Cerebellar cortex (tissue), 1 donor: Measurements from ENCODE around the gene APLF.
A peak's percentile ranks its signal among the peaks of the same experiment; 100 is the strongest.
"Not testable (repeated sequence)": the region's sequence is repeated elsewhere in the genome, so short reads cannot be mapped to it uniquely, and the experiment has no call there.

Experiments used
- DNase-seq: peaks from one replicate; pipeline ENCODE4 v3.0.0-alpha.2; 2015; ENCODE audit warnings: low spot score

APLF gene

DNA sequence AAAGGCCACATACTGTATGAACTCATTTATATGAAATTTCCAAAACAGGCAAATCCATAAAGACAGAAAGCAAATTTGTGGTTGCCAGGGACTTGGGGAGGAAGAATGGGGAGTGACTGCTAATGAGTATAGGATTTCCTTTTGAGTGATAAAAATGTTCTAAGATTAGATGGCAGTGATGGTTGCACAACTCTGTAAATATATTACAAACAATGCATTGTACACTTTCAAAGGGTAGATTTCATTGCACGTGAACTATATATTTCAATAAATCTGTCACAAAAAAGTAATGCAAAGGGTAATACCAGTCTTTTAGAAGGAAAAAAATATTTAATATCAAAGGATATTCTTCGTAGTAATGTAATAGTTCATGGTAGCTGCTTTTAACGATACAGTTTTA lies 112.3 kb downstream of the APLF start:
- DNase-seq: no peak

DNA sequence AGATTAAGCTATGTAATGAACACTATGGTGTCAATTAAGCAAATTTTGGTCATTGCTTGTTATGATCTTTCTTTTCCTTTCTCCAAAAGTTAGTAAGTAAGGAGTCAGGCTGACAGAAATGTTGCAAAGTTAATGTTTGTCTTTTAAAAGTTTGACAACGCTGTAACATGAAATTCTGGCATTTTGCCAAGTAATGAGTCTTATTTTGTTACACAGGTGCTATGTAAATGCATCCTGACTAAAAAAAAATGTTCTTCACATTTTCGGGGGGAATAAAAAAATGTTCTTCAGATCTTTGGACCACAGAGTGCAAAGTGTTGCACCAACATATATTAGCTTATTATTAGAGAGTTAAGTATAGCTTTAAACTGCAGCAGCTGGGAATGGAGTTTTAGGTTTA lies 121.2 kb downstream of the APLF start:
- no peak for DNase-seq

DNA sequence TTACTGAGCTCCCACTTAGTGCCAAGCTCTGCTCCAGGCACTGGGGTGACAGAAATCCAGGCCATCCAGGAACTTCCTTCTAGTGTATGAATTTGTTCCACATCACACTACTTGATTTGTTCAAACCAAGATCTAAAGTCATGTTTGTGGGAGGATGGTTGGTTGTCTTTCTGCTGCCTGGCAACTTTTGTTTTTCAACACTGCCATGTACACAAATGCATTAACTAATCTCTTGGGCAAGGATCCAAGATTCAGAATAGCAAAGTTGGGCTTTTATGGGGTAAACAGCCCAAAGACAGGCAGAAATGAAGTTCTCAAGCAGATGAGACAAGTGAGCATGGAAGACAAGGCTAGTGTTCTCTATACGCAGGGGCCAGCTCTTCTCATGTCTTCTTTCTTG lies 122.6 kb downstream of the APLF start:
- DNase-seq: no peak

DNA sequence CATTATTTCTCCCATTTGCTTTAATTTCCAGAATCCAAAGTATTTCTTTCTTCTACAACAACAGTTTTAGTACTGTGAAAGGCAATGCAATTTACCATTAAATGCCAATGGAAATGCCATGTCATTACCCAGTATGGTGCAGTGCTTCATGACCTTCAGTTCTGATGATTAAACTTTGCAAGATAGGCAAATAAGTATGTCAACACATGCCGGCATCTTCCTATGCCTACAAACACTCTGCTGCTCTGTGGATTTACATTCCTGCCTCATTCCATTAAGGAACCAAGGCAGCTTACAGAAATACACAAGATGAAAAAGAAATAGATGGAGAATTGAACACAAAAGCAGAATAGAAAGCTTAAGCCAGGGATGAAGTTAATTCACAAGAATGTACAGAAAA lies 123.3 kb downstream of the APLF start:
- DNase-seq: no peak

DNA sequence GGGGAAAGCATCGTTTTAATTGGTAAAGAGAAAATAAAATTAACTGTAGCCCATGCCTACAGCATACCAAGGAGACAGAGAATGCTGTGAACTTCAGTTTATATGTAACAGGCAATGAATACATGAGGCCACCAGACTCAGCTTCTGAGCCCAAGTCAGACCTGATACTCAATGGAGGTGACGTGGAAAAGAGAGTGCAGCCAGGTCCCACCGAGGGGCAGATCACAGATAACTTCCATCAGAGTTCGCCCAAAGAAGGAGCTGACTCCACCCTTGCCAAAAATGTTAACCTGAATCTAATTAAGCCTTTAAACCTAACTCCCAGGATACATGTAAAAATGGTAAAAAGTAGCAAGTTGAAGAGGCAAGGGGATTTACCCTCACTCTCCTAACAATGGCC lies 123.8 kb downstream of the APLF start:
- no peak for DNase-seq

DNA sequence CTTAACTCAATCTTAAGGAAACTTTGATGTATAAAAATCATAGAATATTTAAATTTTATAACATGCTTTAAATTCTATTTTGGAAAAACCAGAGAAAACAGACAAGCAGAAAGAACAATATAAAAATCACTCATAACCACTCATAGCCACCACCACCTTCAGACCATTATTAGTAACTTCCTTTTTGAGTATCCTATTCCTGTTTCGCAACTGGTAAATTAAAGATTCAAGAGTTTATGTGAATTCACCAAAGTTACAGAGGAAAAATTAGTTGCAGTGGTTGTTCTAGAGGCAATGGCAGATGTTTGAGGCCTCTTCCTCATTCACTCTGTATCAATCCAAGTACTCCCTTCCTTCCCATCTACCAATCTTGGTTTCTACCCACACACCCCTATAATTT lies 126.7 kb downstream of the APLF start:
- no peak for DNase-seq

DNA sequence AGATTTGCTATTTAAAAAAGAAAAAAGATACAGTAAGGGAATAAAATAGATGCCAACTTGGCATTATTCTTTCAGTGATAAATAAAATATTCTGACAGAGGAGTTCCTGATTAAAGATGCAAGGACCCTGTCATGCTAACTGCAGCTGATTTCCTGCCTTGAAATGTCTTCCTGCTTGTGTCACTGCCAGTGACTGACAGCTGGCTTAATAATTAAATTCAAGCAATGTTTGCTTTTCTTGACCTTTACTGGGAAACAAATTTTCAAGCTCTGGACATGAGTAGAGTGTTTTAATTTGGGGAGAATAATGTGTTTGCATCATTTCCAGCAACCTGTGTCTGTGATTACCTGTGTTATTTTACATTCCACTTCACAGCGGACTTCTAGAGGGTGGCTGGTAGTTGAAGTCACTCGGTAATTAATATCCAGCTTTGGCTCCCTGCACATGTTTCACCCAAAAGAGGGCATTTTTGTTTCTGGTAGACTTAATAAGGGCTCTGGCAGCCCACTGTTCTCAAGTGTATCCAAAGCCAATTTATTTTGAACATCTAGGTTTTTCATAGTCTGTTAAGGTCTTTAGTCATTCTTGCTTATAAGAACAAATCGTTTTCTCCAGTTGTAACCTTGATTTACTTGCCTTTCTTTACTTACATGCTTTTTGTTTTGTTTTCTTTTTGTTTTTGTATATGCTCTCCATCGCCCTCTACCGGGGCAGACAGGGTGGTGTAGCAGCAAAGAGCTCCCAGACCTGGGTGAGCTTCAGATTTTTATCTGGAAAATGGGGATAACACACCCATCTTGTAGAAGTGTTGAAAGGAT lies 127.5 kb downstream of the APLF start:
- DNase-seq: peak; percentile 8

DNA sequence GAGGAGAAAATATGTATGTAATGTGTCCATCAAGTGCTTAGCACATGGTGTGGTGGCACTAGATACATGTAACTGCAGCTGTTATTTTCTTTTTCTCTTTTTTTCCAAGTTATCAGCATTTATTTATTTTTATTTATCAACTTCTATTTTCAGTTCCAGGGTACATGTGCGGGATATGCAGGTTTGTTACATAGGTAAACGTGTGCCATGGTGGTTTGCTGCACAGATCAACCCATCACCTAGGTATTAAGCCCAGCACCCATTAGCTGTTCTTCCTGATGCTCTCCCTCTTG lies 128.1 kb downstream of the APLF start:
- not testable (repeated sequence) for DNase-seq

DNA sequence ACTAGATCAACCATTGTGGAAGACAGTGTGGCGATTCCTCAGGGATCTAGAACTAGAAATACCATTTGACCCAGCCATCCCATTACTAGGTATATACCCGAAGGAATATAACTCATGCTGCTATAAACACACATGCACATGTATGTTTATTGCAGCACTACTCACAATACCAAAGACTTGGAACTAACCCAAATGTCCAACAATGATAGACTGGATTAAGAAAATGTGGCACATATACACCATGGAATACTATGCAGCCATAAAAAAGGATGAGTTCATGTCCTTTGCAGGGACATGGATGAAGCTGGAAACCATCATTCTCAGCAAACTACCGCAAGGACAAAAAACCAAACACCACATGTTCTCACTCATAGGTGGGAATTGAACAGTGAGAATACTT lies 133.1 kb downstream of the APLF start:
- DNase-seq: not testable (repeated sequence)

DNA sequence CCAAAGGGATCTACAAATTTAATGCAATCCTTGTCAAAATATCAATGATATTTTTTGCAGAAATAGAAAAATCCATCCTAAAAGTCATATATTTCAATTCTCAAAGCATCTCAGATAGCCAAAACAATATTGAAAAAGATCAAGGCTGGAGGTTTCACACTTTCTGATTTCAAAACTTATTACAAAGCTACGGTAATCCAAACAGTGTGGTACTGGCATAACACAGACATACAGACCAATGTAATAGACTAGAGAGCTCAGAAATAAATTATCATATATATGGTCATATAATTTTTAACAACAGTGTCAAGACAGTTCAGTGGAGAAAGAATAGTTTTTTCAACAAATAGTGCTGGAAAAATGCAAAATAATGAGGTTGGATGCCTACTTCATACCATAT lies 135.7 kb downstream of the APLF start:
- DNase-seq: no peak

DNA sequence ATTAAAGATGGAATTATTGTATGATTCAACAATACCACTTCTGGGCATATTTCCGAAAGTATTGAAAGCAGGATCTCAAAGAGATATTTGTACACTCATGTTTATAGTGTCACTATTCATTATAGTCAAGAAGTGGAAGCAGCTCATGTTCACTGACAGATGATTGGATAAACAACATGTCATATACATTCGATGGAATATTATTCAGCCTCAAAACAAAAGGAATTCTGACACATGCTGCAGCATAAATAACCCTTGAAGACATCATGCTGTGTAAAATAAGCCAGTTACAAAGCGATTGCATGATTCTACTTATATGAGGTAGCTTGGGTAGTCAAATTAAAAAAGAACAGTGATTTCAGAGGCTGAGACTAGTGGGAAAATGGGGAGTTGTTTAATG lies 136.7 kb downstream of the APLF start:
- no peak for DNase-seq

DNA sequence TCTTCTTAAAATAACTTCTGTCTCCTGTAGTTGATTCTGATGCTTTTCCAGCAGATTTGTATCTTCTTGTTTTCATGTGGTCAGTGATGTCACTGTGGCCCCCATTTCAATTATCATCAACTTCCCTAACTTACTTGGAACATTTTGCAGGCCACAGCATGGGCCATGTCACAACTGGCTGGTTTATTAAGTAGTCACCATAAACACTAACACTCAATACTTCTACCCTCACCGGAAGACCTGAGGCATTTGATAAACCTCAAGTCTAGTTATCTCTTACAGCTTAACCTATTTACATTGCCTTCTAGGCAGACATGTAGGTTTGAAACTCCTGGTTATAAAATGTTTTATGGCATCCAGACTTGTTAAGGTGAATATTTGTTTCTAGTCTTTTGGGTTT lies 138.6 kb downstream of the APLF start:
- DNase-seq: no peak

DNA sequence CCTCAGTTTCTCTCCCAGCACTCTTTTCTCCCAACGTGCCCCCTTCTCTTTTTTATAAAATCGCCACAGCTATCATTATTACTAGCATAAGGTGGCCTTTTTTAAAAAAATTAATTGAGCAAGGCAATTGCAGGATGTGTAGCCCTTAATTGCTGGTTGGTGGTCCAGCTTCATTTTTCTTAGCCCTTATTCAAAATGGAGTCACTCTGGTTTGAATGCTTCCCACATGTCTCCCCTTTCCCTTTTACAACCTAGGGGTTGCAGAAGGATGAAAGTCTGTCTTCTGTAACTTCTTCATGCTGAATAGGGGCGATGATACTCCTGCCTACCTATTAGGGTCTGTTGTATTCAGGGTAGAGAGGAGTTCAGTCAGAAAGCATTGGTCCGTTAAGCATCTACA lies 139.4 kb downstream of the APLF start:
- DNase-seq: no peak

DNA sequence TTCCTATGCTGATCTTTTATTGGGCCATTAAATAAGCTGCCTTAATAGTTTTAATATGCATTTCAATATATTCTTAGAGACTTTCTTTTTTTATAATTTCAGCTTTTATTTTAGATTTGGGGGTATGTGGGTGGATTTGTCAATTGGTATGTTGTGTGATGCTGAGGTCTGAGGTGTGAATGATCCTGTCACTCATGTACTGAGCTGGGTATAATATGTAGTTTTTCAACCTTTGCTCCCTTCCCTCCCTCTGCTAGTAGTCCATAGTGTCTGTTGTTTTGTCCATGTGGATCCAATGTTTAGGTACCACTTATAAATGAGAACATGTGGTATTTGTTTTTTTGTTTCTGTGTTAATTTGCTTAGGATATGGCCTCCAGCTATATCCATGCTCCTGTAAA lies 140.5 kb downstream of the APLF start:
- DNase-seq: no peak

DNA sequence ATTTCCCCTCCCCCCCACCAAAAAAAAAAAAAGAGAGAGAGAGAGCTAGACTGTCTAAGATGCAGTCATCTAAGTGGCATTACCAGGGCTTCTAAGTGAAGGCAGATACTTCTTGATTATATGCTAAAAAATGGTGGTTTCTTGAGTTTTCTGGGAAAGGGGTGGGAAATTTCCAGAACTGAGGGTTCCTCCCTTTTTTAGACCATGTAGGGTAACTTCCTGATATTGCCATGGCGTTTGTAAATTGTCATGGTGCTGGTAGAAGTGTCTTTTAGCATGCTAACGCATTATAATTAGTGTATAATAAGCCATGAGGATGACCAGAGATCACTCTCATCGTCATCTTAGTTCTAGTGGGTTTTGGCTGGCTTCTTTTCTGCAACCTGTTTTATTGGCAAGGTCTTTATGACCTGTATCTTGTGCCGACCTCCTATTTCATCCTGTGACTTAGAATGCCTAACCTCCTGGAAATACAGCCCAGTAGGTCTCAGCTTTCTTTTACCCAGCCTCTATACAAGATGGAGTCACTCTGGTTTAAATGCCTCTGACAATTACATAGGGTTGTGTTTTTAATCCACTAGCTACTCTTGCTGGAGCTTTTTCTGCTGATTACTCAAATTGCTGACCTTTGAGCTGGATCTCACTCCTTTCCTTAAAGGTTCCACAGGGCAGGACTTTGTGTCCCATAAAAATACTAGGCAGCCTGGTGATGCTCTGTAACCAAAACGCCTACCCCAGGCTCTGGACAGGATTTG lies 145.6 kb downstream of the APLF start:
- no peak for DNase-seq

DNA sequence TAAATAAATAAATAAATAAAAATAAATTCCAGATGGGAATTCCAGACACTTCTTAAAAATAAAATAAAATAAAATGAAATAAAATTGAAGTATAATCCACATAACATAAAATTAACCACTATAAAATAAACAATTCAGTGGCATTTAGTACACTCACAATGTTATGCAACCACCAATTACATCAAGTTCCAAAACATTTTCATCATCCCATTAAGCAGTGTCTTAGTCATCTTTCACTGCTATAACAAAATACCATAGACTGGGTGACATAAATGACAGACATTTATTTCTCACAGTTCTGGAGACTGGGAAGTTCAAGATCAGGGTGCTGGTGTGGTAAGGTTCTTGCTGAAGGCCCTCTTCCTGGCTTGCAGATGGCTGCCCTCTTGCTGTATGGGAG lies 153.4 kb downstream of the APLF start:
- no peak for DNase-seq

DNA sequence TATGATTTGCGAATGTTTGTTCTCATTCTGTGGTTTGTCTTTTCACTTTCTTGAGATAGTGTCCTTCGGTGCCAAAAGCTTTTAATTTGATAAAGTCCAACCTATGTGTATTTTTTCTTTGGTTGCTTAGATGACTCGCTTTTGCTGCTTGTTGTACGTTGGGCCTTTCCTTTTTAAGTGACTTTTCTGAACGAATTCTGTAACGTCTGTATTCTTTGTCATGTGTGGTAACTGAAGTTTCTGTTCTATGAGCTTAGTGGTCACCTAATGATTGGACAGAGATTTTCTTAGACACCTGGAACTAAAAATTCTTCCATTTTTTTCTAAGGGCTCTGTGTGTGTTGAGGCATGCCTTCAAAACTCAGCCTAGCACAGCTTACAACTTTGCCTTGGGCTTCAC lies 156.4 kb downstream of the APLF start:
- DNase-seq: no peak

DNA sequence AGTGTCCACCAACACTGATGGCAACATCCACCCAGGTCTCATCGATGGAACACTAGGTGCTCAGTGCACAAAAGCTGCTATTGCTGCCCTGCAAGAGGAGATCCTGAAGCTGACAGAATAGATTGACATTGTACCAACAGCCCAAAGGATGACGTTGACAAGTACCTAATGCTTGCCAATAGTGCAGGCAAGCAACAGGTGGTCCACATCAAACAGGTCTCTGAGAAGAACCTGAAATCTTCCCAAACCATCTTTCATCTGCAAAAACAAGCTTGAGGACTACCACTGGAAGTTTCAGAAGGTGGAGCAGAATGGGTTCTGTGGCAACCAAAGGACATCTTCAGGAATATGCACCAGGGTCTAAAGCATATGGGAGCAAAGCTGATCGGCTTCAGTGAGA lies 160.2 kb downstream of the APLF start:
- no peak for DNase-seq
